ENCODE measurements around the gene NUDT22.

DNA sequence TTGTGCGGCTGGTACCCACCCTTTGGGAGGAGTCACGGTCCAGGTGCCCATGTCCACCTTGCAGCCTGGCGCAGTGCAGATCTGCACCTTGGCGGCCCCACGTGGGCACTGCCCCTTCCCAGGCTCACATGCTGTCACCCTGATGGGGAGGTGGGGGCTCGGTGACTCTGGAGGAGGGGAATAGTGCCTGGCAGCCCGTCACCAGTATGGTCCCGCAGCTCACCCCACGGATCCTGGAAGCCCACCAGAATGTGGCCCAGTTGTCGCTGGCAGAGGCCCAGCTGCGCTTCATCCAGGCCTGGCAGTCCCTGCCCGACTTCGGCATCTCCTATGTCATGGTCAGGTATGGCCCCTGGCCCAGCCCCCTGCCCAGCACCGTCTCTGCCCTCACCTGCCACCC lies 5.3 kb upstream of the NUDT22 start:
- TF ChIP-seq, protein P1, sequence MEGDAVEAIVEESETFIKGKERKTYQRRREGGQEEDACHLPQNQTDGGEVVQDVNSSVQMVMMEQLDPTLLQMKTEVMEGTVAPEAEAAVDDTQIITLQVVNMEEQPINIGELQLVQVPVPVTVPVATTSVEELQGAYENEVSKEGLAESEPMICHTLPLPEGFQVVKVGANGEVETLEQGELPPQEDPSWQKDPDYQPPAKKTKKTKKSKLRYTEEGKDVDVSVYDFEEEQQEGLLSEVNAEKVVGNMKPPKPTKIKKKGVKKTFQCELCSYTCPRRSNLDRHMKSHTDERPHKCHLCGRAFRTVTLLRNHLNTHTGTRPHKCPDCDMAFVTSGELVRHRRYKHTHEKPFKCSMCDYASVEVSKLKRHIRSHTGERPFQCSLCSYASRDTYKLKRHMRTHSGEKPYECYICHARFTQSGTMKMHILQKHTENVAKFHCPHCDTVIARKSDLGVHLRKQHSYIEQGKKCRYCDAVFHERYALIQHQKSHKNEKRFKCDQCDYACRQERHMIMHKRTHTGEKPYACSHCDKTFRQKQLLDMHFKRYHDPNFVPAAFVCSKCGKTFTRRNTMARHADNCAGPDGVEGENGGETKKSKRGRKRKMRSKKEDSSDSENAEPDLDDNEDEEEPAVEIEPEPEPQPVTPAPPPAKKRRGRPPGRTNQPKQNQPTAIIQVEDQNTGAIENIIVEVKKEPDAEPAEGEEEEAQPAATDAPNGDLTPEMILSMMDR (IDR thresholded peaks at IDR 0.05) = no peak
- no peak for TF ChIP-seq EP300 (IDR thresholded peaks at IDR 0.05)
